NCI-H2196 (cell line): ENCODE results near the gene TMEM45A.

Experiments used
- DNase-seq: peaks from one replicate; lab custom pipeline; 2025; ENCODE audit not compliant: unreplicated experiment; lab: John Stamatoyannopoulos, UW

The TMEM45A gene

GRCh38 chr3:100609963-100610362 is 117.5 kb downstream of the TMEM45A start:
- DNase-seq: no peak

- DNase-seq: no peak
Measured at GRCh38 chr3:100611221-100611620, 118.8 kb downstream of the TMEM45A start.

DNA sequence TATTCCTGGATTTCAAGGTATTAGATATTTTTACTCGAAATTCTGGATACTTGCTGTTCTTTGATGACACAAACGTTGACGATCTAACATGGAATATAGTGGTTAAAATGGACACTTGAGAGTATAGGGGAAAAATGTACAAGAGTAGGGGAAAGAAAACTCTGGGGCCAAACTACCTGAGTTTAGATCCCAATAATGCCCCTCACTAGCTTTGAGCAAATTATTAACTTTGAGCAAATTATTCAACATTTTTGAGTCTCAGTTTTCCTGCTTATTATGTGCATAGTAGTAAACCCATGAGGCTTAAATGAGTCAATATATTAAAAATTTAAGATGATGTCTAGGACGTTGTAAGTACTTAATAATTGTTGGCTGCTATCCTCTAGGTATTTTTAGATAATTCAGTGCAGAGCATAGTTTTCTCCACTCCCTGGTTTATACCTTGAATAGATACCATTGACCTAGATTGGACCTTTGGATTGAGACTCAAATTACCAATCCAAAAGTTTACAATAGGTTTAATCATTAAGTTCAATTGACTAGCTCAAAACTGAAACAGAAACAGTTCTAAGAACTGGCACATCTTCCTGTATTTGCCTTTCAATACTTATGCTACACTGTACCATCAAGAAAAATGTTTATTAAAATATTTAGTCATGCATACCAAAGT is 121.4 kb downstream of the TMEM45A start:
- no peak for DNase-seq

- no peak for DNase-seq
Measured at GRCh38 chr3:100614941-100615340, 122.5 kb downstream of the TMEM45A start.

- no peak for DNase-seq
Measured at GRCh38 chr3:100615684-100616083, 123.3 kb downstream of the TMEM45A start.

GRCh38 chr3:100621251-100621650 is 128.8 kb downstream of the TMEM45A start:
- DNase-seq: no peak
